K562 (cell line): ENCODE data around the gene UFC1. TPM values are rescaled to one million over a fixed set of nuclear protein-coding genes. Genes with fewer than 3 reads are reported as not detected.

ENCODE experiments used
- ARHGAP35 ChIP-seq: fragments of 450-650 bp; IDR thresholded peaks from 2 replicates; pipeline ENCODE4 v1.6.1; 2018; ENCODE audit not compliant: partially characterized antibody
- ATF7 ChIP-seq: fragments of 450-650 bp; IDR thresholded peaks from 2 replicates; pipeline ENCODE4 v1.7.1; 2014; ENCODE audit warnings: mild to moderate bottlenecking, moderate library complexity
- BMI1 ChIP-seq: fragments of 150-350 bp; IDR thresholded peaks from 2 replicates; pipeline ENCODE4 v1.6.1; 2014; ENCODE audit warnings: low read length
- ESRRA ChIP-seq: fragments of 450-650 bp; IDR thresholded peaks from 2 replicates; pipeline ENCODE4 v1.6.1; 2014; ENCODE audit warnings: low read depth, mild to moderate bottlenecking, moderate library complexity, borderline replicate concordance
- FOS ChIP-seq: IDR thresholded peaks from 3 replicates; pipeline ENCODE4 v1.6.1; 2011; ENCODE audit not compliant: insufficient read length; ENCODE audit errors: extremely low read depth
- HNRNPH1 ChIP-seq: fragments of 200-400 bp; formaldehyde crosslinking; optimal IDR thresholded peaks from 2 replicates; pipeline ENCODE3; 2017; ENCODE audit warnings: low read depth, mild to moderate bottlenecking, low read length, moderate library complexity
- JUND ChIP-seq, 2 experiments: IDR thresholded peaks; 2 replicates in 1 of 2; 3 replicates in 1 of 2; pipeline ENCODE4 v1.6.1; 2011; ENCODE audit warnings: borderline replicate concordance in 2 of 2, low read depth in 2 of 2, low read length in 2 of 2, improper control_type of control experiment in 1 of 2, missing biosample characterization in 1 of 2, missing genetic modification characterization in 1 of 2, missing genetic modification reagents in 1 of 2
- MEF2D ChIP-seq: conservative IDR thresholded peaks from 2 replicates; pipeline ENCODE4 v1.6.1; 2016; ENCODE audit warnings: low read depth, missing genetic modification characterization, missing compliant biosample characterization
- MTA1 ChIP-seq: fragments of 450-650 bp; IDR thresholded peaks from 2 replicates; pipeline ENCODE4 v1.6.1; 2017; ENCODE audit warnings: borderline replicate concordance
- NCOA6 ChIP-seq: fragments of 450-650 bp; IDR thresholded peaks from 2 replicates; pipeline ENCODE4 v1.6.1; 2017; ENCODE audit warnings: mild to moderate bottlenecking
- NFE2L1 ChIP-seq: fragments of 450-650 bp; IDR thresholded peaks from 2 replicates; pipeline ENCODE4 v1.6.1; 2016; ENCODE audit warnings: missing genetic modification characterization, low read depth, mild to moderate bottlenecking, missing compliant biosample characterization, moderate library complexity, borderline replicate concordance
- NR4A1 ChIP-seq, 2 experiments: fragments of 250-450 bp in 1 of 2; fragments of 450-650 bp in 1 of 2; sonication (Bioruptor Pico) in 1 of 2; IDR thresholded peaks; 2 replicates each; pipeline versions ENCODE4 v1.4.0 to v1.6.1; 2016 to 2020; ENCODE audit warnings: mild to moderate bottlenecking in 2 of 2, missing compliant biosample characterization in 1 of 2, missing genetic modification characterization in 1 of 2, moderate library complexity in 1 of 2
- PURB ChIP-seq: sonication (generic); formaldehyde crosslinking; IDR thresholded peaks from 2 replicates; pipeline ENCODE4 v1.9.0; 2021; ENCODE audit warnings: low read depth, mild to moderate bottlenecking, missing genetic modification reagents
- RAD21 ChIP-seq, 2 experiments: fragments of 250-450 bp in 1 of 2; fragments of 450-650 bp in 1 of 2; sonication (Bioruptor Pico) in 1 of 2; formaldehyde crosslinking in 1 of 2; IDR thresholded peaks in 1 of 2; conservative IDR thresholded peaks in 1 of 2; 2 replicates each; pipeline versions ENCODE4 v1.4.0 to v1.8.0; 2020 to 2022; ENCODE audit warnings: mild to moderate bottlenecking in 2 of 2, moderate library complexity in 1 of 2
- RBM34 ChIP-seq: fragments of 200-400 bp; formaldehyde crosslinking; IDR thresholded peaks from 2 replicates; pipeline ENCODE4 v1.6.1; 2018; ENCODE audit warnings: low read length, borderline replicate concordance; ENCODE audit not compliant: insufficient read depth
- SMAD1 ChIP-seq: fragments of 150-350 bp; IDR thresholded peaks from 2 replicates; pipeline ENCODE4 v1.6.1; 2014; ENCODE audit warnings: low read length, low read depth; ENCODE audit not compliant: partially characterized antibody
- SREBF1 ChIP-seq: fragments of 150-350 bp; IDR thresholded peaks from 2 replicates; pipeline ENCODE4 v1.6.1; 2014; ENCODE audit warnings: antibody characterized with exemption, low read depth, low read length, borderline replicate concordance
- SRSF1 ChIP-seq: fragments of 200-400 bp; formaldehyde crosslinking; IDR thresholded peaks from 2 replicates; pipeline ENCODE4 v1.6.1; 2017; ENCODE audit warnings: mild to moderate bottlenecking, low read depth, low read length, moderate library complexity
- SRSF7 ChIP-seq: fragments of 200-400 bp; formaldehyde crosslinking; optimal IDR thresholded peaks from 2 replicates; pipeline ENCODE3; 2017; ENCODE audit warnings: mild to moderate bottlenecking, low read depth, low read length
- TAF1 ChIP-seq: IDR thresholded peaks from 2 replicates; pipeline ENCODE4 v1.6.1; 2011; ENCODE audit warnings: mild to moderate bottlenecking, low read length, moderate library complexity; ENCODE audit not compliant: insufficient read depth, control insufficient read depth, severe bottlenecking; ENCODE audit errors: extremely low read depth
- TOE1 ChIP-seq, 2 experiments: fragments of 450-650 bp in 1 of 2; sonication (generic) in 1 of 2; formaldehyde crosslinking in 1 of 2; IDR thresholded peaks; 2 replicates each; pipeline versions ENCODE4 v1.7.1 to v1.8.0; 2016 to 2022; ENCODE audit warnings: borderline replicate concordance in 2 of 2, mild to moderate bottlenecking in 2 of 2, antibody characterized with exemption in 1 of 2, inconsistent platforms in 1 of 2, low read depth in 1 of 2, missing genetic modification reagents in 1 of 2, moderate library complexity in 1 of 2
- YBX1 ChIP-seq: fragments of 450-650 bp; IDR thresholded peaks from 2 replicates; pipeline ENCODE4 v1.7.1; 2016; ENCODE audit warnings: mild to moderate bottlenecking
- ZC3H11A ChIP-seq: IDR thresholded peaks from 2 replicates; pipeline ENCODE4 v1.6.1; 2012; ENCODE audit warnings: low read depth, low read length, improper control_type of control experiment
- ZNF197 ChIP-seq: fragments of 200-800 bp; sonication (Bioruptor generic); IDR thresholded peaks from 2 replicates; pipeline ENCODE4 v1.6.1; 2016; ENCODE audit warnings: low read depth, missing genetic modification characterization, missing compliant biosample characterization
- ZNF707 ChIP-seq: fragments of 250-450 bp; sonication (Bioruptor Pico); conservative IDR thresholded peaks from 2 replicates; pipeline ENCODE4 v1.8.0; 2022; ENCODE audit warnings: inconsistent platforms, mild to moderate bottlenecking, moderate library complexity
- polyA plus RNA-seq, 8 experiments: library from polyadenylated mRNA; depleted of rRNA in 4 of 8; stranded (reverse) in 5 of 8; unstranded in 3 of 8; fragments of >200 nt; fragmentation: Nextera tagmentation in 2 of 8; fragmentation: Illumina TruSeq in 1 of 8; extraction: Ambion mirVana in 2 of 8; extraction: Trizol in 1 of 8; gene quantifications; 2 replicates each; pipeline versions ENCODE4 v1.2.1 to v1.2.3, GENCODE V29; 2011 to 2014; ENCODE audit warnings: inconsistent platforms in 1 of 8, missing spikeins in 1 of 8
- total RNA-seq, 7 experiments: library from RNA; depleted of rRNA in 6 of 7; stranded (reverse); fragments of >200 nt in 6 of 7; fragmentation: Illumina TruSeq in 2 of 7; extraction: Trizol in 2 of 7; gene quantifications; 2 replicates each; pipeline versions ENCODE4 v1.2.1 to v1.2.3, GENCODE V29; 2011 to 2021; ENCODE audit warnings: low replicate concordance in 1 of 7
- TF ChIP-seq, protein P1 (sequence below): sonication (generic); formaldehyde crosslinking; IDR thresholded peaks from 2 replicates; pipeline ENCODE4 v1.8.1; 2023; ENCODE audit warnings: mild to moderate bottlenecking, missing genetic modification reagents, moderate library complexity

UFC1 gene
- total and polyA plus RNA-seq, 9 of the 15 experiments (the other 6 are each of a cell fraction or from before 2014, with no cell fraction given) = 92.8 to 220 (median 161) TPM

DNA sequence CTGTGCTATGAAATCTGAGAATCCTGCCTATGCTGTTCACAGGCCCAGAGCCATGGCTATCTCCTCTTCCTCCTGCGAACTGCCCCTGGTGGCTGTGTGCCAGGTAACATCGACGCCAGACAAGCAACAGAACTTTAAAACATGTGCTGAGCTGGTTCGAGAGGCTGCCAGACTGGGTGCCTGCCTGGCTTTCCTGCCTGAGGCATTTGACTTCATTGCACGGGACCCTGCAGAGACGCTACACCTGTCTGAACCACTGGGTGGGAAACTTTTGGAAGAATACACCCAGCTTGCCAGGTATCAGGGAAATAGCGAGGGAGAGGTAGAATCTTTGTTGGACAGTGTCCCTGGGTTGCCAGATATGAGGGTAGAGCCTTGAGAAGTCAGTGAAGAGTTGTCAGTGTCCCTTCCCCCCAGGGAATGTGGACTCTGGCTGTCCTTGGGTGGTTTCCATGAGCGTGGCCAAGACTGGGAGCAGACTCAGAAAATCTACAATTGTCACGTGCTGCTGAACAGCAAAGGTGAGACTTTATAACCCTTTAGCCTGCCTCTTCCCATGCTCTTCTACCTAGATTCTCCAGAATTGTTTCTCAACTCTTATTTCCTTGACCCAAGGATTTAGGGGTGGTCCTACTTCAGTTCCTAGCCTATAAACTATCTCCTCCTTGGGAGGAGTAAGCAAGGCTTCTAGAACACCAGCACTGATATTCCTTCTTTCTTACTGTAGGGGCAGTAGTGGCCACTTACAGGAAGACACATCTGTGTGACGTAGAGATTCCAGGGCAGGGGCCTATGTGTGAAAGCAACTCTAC lies 34.5 kb upstream of the UFC1 start (continued):
- peak; percentile 12; the same call in 1 of the 2 replicates for TF ChIP-seq ATF7
- no peak for TF ChIP-seq SRSF7
- TF ChIP-seq PURB = no peak
- no peak for TF ChIP-seq SREBF1
- TF ChIP-seq ZC3H11A = no peak
- no peak for TF ChIP-seq ZNF197 (CRISPR knock-in tag)
- peak; percentile 54; the same call in 1 of the 2 replicates for TF ChIP-seq JUND (IDR thresholded peaks at IDR 0.05; ENCODE audit: borderline replicate concordance, low read depth, low read length)
- peak; percentile 37; the same call in 1 of the 3 replicates for TF ChIP-seq JUND (tag; IDR thresholded peaks at IDR 0.05; ENCODE audit: borderline replicate concordance, low read depth, low read length)
- TF ChIP-seq TAF1 = no peak
- TF ChIP-seq RAD21 (CRISPR knock-in tag; conservative IDR thresholded peaks at IDR 0.05 in 1 of 2, IDR thresholded peaks at IDR 0.05 in 1 of 2) = peak in 1 of 2 experiments; percentile 36; a peak in 2 of 4 replicates
- TF ChIP-seq ARHGAP35 = no peak
- TF ChIP-seq RBM34 = no peak
- TF ChIP-seq FOS = no peak
- no peak for TF ChIP-seq TOE1 (IDR thresholded peaks at IDR 0.05; ENCODE audit: borderline replicate concordance)
- TF ChIP-seq TOE1 (CRISPR knock-in tag; IDR thresholded peaks at IDR 0.05; ENCODE audit: borderline replicate concordance, low read depth) = no peak
- TF ChIP-seq, protein P1, sequence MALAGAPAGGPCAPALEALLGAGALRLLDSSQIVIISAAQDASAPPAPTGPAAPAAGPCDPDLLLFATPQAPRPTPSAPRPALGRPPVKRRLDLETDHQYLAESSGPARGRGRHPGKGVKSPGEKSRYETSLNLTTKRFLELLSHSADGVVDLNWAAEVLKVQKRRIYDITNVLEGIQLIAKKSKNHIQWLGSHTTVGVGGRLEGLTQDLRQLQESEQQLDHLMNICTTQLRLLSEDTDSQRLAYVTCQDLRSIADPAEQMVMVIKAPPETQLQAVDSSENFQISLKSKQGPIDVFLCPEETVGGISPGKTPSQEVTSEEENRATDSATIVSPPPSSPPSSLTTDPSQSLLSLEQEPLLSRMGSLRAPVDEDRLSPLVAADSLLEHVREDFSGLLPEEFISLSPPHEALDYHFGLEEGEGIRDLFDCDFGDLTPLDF (CRISPR knock-in tag) = peak; percentile 40; the same call in 1 of the 2 replicates
- no peak for TF ChIP-seq SRSF1
- TF ChIP-seq MEF2D (tag) = no peak
- TF ChIP-seq NCOA6 = no peak
- TF ChIP-seq SMAD1 = no peak
- TF ChIP-seq YBX1 = no peak
- TF ChIP-seq ZNF707 (CRISPR knock-in tag) = no peak
- no peak for TF ChIP-seq HNRNPH1
- TF ChIP-seq NFE2L1 = no peak
- 0 out of 2 replicates have a peak, but pooled peaks have one; percentile 7 for TF ChIP-seq ESRRA
- TF ChIP-seq MTA1 = 0 out of 2 replicates have a peak, but pooled peaks have one; percentile 5
- no peak for TF ChIP-seq NR4A1 (CRISPR knock-in tag; IDR thresholded peaks at IDR 0.05)
- no peak for TF ChIP-seq NR4A1 (tag; IDR thresholded peaks at IDR 0.05)
- no peak for TF ChIP-seq BMI1
